HG03045 (cell line): ENCODE data around the gene SLC38A5.
"Not testable (repeated sequence)": the region's sequence is repeated elsewhere in the genome, so short reads cannot be mapped to it uniquely, and the experiment has no call there.

Source experiments
- ATAC-seq: cut with Tn5 transposase; IDR thresholded peaks from one replicate; pipeline ENCODE4 v1.9.1; 2021; ENCODE audit warnings: mild to moderate bottlenecking, moderate library complexity; ENCODE audit not compliant: unreplicated experiment

SLC38A5 gene

GRCh38 chrX:48470833-48471118, 716 bp upstream of the SLC38A5 start:
- ATAC-seq, result no peak

- ATAC-seq, result no peak
Measured at GRCh38 chrX:48468693-48469691, 1.1 kb downstream of the SLC38A5 start.

- ATAC-seq, result no peak
Measured at GRCh38 chrX:48468247-48468671, 1.8 kb downstream of the SLC38A5 start.

- no peak for ATAC-seq
Measured at GRCh38 chrX:48467281-48467761, 2.7 kb downstream of the SLC38A5 start.

GRCh38 chrX:48466696-48467095, 3.4 kb downstream of the SLC38A5 start:
- ATAC-seq, result no peak

GRCh38 chrX:48465336-48465933, 4.6 kb downstream of the SLC38A5 start:
- no peak for ATAC-seq

- no peak for ATAC-seq
Measured at GRCh38 chrX:48461830-48462229, 8.2 kb downstream of the SLC38A5 start.

GRCh38 chrX:48460606-48461005, 9.5 kb downstream of the SLC38A5 start:
- ATAC-seq, result no peak

GRCh38 chrX:48460031-48460430, 10.0 kb downstream of the SLC38A5 start:
- ATAC-seq, result no peak

GRCh38 chrX:48459483-48459882, 10.6 kb downstream of the SLC38A5 start:
- no peak for ATAC-seq

- ATAC-seq, result no peak
Measured at GRCh38 chrX:48458711-48459110, 11.3 kb downstream of the SLC38A5 start.

- ATAC-seq, result no peak
Measured at GRCh38 chrX:48456628-48457331, 13.3 kb downstream of the SLC38A5 start.

GRCh38 chrX:48451708-48452107, 18.4 kb downstream of the SLC38A5 start:
- no peak for ATAC-seq

- no peak for ATAC-seq
Measured at GRCh38 chrX:48450076-48450475, 20.0 kb downstream of the SLC38A5 start.

GRCh38 chrX:48447201-48447600, 22.9 kb downstream of the SLC38A5 start:
- ATAC-seq, result not testable (repeated sequence)

- ATAC-seq, result not testable (repeated sequence)
Measured at GRCh38 chrX:48433713-48434112, 36.3 kb downstream of the SLC38A5 start.

GRCh38 chrX:48430166-48430565, 39.9 kb downstream of the SLC38A5 start:
- not testable (repeated sequence) for ATAC-seq

- ATAC-seq, result not testable (repeated sequence)
Measured at GRCh38 chrX:48429606-48430005, 40.5 kb downstream of the SLC38A5 start.

- not testable (repeated sequence) for ATAC-seq
Measured at GRCh38 chrX:48427027-48427716, 42.9 kb downstream of the SLC38A5 start.

- ATAC-seq, result not testable (repeated sequence)
Measured at GRCh38 chrX:48411860-48412259, 58.2 kb downstream of the SLC38A5 start, which contains the start of gene SSX4B. Gene SSX4B (minus strand): TSS chrX:48411960. CDS start chrX:48411372, 588 bp downstream.
